D341Med (cell line): ENCODE data around the gene THUMPD3.
A peak's percentile ranks its signal among the peaks of the same experiment; 100 is the strongest.

Experiments
- DNase-seq: peaks from one replicate; pipeline ENCODE4 v3.0.0; 2012; ENCODE audit warnings: low spot score

Gene THUMPD3

DNA sequence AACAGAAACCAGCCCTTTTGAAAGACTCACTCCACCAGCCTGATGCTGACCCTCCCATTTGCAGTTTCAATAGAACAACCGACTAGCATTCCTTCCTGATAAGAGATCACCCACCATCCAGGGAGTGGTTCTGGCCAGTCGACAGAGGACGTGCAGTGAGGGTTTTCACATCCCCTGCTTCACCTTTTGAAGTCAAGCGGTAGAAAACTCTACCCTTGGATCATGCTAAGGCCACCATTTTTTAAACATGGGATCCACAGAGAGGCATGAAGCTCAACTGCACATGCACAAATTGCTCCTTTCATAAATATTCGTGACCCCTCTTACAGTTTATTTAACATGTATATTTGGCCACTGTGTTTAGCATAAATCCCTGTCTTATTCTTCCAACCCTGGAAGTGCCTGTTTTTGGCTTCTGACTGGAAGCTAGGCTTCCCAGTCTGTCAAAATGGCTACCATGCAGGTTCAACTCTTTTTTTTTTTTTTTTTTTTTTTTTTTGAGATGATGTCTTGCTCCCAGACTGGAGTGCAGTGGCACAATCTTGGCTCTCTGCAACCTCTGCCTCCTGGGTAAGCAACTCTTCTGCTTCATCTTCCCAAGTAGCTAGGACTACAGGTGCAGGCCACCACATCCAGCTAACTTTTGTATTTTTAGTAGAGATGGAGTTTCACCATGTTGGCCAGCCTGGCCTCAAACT, 1.0 kb upstream of the THUMPD3 start:
- no peak for DNase-seq

GRCh38 chr3:9369508-9369907, 6.7 kb downstream of the THUMPD3 start:
- DNase-seq, result no peak

DNA sequence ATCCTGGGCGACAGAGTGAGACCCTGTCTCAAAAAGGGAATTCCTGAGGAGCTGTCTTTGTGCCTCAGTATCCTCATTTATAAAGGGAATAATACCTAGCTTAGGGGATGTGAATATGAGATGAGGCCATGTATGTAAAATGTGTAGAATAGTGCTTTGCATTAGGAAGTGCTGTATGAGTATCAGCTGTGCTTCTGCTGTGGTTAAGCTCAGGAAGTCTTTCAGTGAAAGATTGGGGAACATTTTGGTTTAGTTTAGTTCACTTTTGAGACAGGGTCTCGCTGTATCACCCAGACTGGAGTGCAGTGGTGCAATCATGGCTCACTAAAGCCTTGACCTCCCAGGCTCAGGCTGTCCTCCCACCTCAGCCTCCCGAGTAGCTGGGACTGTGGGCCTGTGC, 10.6 kb downstream of the THUMPD3 start:
- DNase-seq, result no peak

DNA sequence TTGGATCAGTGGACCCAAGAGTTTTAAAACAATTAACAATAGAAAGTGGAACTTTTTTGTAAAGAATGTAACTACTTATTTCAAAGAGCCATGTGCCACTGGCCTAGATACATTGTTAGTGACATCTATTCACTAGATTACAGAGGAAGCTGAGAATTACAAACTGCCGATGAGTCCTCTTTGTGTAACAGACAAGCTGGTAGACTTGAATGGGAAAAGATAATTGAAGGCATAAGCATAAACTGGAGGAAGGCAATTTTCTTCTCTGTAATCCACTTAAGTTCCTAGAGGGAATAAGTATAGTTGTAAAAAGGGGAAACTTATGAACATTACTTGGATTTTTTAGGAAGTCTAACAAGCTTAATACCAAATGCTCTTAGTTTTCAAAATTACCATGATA, 15.1 kb downstream of the THUMPD3 start:
- no peak for DNase-seq

- no peak for DNase-seq
These were observed 16.5 kb downstream of the THUMPD3 start for GRCh38 chr3:9379327-9379726.

DNA sequence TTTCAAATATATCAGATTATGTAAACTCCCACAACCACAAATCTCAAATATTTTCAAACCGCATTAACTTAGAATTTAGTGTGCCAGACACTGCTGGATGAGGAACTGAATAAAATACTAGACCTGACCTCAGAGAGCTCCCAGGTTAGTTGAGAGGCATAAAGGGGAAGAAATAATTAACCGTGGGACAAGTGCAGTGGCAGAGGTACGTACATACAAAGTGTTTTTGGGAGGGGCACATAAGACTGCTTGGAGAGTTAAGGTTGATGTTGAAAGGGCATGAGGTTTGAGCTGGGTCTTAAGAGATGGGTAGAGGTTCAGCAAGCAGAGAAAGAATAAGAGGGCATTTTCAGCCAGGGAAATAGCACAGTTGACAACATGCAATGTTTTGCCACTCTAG, 17.2 kb downstream of the THUMPD3 start:
- DNase-seq, result no peak

DNA sequence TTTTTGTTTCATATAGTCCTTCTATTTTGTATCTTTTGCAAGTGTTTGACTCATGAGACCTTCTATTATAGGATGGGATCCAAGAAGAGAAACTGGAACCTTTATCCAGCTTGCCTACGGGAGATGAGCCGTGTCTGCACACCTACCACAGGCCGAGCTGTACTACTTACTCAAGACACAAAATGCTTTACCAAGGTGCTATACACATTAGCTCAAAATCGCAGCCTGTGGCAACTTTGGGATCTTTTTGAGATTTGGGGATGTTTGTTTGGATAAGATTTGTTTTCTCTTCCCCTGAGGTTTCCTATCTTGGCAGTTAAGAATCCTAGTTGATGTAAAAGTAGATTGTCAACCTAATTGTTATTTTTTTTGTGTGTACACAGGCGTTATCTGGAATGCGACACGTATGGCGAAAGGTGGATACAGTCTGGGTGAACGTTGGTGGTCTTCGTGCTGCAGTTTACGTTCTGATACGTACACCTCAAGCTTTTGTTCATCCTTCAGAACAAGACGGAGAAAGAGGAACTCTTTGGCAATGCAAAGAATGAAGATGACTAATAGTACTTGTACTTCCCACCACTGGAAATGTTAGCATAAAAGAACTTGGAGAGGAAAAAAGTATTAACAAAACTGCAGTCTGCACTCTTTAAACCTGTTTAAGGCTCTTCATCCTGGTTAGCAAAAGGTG, 21.4 kb downstream of the THUMPD3 start:
- no peak for DNase-seq

DNA sequence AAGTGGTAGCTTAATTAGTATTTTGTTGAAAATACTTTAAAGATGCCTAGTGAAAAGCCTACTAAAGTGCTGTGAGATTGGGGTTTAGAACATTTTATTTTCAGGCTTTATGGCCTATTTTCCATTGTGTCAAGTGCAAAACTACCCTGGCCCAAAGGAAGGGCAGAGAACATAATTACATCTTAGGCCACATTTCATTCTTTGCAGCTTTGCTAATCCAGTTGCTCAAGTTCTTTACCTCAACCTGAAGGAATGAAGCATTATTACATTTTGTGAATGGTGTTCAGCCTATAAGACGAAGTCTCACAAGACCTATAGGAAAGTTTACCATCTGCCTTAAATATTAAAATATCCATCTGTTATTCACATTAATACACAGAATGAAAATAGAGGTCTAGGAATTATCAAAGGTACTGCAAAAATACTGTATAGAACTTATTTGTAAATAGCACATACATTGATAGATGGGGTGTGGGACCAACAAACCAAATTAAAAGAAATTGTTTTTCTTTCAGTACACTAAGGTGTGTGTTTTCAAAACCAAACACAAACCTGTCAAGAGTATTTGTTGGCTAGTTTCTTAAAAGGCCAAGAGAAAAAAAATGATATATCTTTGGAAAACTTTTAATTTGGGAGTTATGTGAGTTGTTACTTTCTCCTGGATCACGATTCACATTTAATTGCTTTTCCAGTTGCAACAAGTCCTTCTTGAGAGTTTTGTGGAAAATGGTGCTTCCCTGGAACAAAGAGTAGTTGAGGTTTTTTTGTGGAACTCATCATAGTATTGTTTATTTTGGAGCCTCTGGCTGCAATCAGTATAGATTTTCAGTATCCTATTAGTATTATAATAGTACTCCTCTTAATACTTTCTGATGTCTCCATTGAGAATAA, 22.6 kb downstream of the THUMPD3 start:
- no peak for DNase-seq

- DNase-seq, result no peak
These were observed 23.2 kb downstream of the THUMPD3 start for GRCh38 chr3:9386078-9386459.

DNA sequence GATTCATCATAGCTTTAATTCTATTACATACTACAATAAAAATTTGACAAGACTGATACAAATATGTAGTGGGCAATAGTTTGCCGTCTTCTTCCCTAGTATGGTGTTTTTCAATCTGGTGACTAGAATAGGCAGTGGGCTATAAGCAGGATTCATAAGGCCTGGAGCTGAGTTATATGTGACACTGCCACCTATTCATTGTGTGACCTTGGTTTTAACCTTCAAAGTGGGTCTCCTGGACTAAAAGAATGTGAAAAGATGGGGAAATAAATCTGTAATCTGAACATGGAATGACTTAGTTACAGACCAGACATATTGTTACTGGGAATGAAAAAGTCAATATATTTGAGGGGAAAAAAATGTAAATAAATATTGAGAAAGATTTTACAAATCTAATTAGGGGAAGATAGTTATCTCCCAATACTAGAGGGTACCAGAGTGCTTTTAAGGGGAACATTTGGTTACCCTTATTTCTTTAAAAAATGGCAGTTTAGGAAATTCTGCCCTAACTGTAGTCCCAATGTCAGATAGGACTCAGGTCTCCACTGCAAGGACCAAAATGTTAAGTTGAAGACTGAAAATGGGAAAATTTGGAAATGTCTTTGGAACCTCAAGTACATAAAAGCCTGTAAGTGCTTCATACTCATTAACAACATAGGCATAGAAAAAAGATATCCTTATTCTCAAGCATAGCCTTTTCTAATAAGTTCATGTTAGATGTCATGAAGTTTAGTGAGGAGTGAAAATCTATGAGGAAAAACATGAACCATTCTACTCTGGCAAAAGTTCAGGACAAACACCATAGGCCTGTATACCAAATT, 23.9 kb downstream of the THUMPD3 start:
- no peak for DNase-seq

DNA sequence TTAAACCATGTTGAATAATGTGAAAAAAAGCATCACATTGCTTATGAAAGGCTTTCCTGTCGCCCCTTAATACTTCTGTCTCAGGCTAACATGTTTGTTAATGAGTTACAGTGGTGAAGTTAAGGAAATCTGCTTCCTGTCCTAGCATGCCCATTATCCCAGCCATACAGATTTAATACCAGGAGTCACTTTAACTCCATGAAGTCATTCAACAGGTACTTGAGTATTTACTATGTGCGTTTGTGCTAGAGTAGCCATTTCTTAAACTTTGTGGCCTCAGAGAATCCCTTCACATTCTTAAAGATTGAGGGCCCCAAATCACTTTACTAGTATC, 24.4 kb downstream of the THUMPD3 start:
- DNase-seq, result no peak

DNA sequence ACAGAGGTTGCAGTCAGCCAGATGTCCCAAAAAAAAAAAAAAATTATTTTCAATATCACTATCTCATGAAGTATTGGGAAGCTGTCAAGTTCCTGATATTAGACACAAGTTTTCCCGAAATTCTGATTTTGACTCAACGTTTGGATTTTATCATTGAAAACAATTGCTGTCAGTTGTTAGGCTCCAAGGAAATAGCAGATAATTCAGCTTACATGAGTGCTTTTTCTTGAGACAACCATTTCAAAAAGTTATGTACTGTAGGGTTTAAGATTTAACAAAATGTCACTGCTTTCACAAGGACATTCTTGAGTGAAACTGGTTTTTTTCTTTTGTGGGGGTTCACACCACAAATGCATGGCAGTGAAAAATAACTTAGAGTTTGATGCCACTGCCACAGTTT, 25.3 kb downstream of the THUMPD3 start:
- DNase-seq, result no peak

DNA sequence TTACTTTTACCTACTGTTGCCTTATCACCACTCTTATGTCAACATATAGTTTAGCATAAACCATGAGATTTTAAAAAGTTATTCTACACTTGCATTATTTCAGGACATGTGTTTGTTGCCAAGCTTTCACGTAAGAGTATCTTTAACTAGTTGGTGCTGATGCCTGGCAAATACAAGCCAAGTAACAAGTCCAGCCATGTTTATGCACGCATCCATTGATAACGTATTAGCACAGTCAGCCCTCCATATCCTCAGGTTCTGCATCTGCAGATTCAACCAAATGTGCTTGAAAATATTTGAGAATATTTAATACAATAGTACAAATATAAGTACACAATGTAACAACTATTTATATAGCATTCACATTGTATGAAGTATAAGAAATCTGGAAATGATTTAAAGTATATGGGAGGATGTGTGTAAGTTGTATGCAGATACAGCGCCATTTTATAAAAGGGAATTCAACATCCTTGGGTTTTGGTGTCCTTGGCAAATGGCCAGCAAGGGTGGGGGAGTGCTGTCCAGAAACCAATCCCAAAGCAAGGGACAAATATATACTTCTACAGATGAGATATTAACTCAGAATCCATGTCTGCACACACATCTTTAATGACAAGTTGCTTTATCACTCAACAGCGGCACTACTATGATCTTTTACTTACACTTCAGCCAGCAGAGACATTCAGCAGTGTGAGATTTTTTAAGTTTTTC, 25.9 kb downstream of the THUMPD3 start:
- DNase-seq, result no peak

GRCh38 chr3:9390265-9390888, 27.5 kb downstream of the THUMPD3 start:
- DNase-seq, result no peak

DNA sequence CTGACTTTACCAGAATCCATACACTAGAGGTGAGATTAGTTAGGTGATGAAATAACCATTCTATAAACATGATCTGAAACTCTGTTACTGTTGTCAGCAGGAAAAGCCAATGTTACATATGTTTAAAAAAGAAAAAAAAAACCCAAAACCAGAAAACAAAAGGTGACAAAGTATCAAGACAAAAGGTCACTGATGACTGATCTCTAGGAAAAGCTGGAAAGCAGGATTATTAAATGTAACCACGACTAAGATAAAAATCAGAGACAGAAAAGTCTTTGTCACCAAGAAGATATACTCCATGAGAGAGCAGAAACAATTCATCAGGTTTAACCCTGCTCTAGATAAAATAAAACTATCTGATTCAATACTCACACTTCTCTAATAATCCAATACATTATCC, 29.2 kb downstream of the THUMPD3 start:
- DNase-seq, result no peak

- no peak for DNase-seq
These were observed 32.9 kb downstream of the THUMPD3 start for GRCh38 chr3:9395570-9396300.

GRCh38 chr3:9396301-9396631, 33.4 kb downstream of the THUMPD3 start:
- DNase-seq, result peak; percentile 81

- peak; percentile 90 for DNase-seq
These were observed 33.9 kb downstream of the THUMPD3 start for GRCh38 chr3:9396632-9397331.

DNA sequence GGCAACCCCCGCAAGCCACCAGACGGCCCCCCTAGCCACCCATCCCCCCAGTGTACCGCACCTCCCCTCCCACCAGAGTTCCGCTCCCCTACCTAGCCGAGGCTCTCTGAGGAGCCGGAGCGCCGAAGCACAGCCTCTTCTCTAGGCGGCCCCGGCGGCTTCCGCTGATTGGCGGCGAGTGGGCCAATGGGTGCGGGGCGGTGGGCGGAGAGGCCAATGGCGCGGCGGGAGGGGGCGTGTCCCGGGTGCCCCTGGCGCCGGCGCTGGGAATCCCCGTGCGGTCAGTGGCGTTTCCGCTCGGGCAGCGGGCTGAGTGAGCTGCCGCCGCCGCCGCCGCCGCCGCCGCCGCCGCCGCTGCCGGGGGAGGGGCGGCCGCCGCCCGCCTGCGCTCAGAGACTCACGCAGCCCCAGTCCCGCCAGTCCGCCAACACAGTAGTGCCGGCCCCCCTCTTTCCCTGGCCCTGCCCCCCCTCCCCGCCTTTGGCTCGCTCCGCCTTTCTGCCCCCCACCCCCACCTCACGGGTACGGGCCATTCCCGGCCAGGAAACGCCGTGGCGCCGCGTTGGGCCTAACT, 34.6 kb downstream of the THUMPD3 start, which contains the start of gene SETD5:
TSS of gene SETD5 (plus strand) at position 284 of the 574 bp plus-strand sequence. CDS start 31,324 bp downstream, outside the sequence.
- DNase-seq, result peak; percentile 93
